Skeletal muscle tissue (tissue), 2 donors: ENCODE results near the gene C17orf58. TPM values are rescaled to one million over a fixed set of nuclear protein-coding genes. Genes with fewer than 3 reads are reported as not detected.

Experiments used
- small RNA-seq: library from RNA; depleted of rRNA; stranded (forward); fragments of <200 nt; gene quantifications from one replicate; pipeline ENCODE3, GENCODE V24; 2014
- total RNA-seq: library from RNA; depleted of rRNA; stranded (reverse); fragments of >200 nt; gene quantifications from one replicate; pipeline ENCODE4 v1.2.3, GENCODE V29; 2014

C17orf58 gene
- total RNA-seq, 1 donor from 2014 or later, result 12.0 TPM

Small RNA genes lying within 50 kb of the gene (small RNA-seq; reads per million reads assigned to genes)
- gene RN7SL622P, result not detected

Other genes starting within 250 kb of the C17orf58 start
- 61.6 TPM for gene BPTF, start 171.0 kb downstream of the C17orf58 start, total RNA-seq
- 31.3 TPM for gene KPNA2, start 39.3 kb upstream of the C17orf58 start, total RNA-seq